SW 1271 (cell line): ENCODE results near the gene ERBB4.
"Not testable (repeated sequence)": the region's sequence is repeated elsewhere in the genome, so short reads cannot be mapped to it uniquely, and the experiment has no call there.

Experiments
- DNase-seq, 2 experiments: peaks; one replicate each; lab custom pipeline; 2025; lab: John Stamatoyannopoulos, UW

Gene ERBB4

DNA sequence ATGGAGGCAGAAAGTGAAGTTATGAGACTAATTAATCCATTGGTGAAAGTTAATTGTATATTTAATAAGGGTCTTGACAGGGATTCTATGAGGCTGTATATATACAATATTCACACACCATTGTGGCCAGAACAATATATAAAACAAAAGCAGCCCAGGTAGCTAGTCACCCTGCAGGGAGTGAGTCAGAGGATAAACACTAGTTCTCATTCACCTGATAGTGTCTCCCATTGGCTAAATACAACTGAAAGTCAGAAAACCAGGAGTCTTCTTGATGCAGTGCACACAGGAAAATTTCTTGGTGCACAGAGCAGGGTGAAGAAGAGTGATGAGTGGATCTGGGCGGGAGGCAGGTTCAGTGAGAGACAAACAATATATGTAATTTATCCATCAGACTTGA lies 465.2 kb downstream of the ERBB4 start:
- DNase-seq, result no peak

DNA sequence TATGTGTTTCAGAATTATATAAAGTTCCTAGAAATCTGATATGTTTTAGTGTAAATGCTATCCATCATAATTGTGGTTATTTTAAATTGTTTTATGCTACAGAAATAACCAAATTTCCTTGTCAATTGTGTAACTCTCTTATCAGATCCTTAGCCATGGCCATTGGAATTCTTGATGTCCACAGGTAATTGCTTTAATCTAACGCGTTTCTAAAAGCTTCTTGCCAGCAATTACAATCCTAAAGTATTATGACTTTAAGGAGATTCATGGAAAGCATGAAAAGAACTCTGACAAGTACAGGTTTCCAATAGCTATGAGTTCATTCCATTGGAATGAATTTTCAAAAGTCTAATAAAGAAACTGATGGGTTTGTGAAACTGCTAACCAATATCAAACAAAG lies 472.1 kb downstream of the ERBB4 start:
- DNase-seq, result no peak

DNA sequence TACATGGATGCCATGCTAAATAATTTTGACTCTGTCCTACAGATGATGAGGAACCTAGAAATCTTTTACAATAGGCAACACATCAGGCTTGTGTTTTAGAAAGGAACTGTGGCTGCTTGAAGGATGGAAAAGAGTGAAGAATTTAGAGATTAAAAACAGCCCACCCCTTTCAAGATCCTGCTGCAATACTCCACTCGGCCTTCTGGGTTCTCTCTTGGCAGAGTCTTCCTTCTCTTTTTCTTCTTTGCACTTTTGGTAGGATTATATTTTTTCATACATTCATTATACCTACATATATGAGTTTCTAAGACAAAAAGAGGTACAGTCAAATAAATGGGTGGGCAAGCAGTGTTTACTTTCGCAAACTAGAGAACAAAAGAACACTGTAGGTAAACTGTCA lies 474.3 kb downstream of the ERBB4 start:
- no peak for DNase-seq

DNA sequence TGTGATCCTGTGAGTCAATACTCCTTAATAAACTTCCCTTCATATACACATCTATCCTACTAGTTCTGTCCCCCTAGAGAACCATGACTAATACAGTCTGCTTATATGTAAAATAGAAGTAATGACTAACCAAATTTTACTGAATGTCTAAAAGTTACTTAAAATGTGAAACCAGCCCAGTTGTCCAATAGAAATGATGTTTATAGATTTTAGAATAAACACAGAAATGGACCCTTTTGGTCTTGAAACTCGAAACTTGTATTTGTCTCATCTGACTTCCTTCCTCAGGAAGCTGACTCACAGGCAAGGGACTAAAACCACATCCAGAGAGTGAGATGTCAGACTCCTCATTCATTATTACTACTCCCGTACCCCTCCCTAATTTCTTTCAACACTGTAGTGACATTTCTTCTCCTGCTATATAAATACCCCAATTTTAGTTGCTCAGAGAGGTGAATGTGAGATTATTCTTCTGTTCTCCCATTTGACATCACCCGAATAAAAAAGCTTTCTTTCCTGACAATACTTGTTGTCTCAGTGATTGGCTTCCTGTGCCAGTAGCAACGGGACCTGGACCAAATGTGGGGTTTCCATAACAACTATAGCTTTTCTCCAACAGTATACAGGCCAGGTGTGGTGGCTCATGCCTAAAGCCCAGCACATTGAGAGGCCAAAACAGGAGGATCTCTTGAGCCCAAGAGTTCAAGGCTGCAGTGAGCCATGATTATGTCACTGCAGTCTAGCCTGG lies 486.0 kb downstream of the ERBB4 start:
- peak in 1 of 2 experiments; percentile 10 for DNase-seq

DNA sequence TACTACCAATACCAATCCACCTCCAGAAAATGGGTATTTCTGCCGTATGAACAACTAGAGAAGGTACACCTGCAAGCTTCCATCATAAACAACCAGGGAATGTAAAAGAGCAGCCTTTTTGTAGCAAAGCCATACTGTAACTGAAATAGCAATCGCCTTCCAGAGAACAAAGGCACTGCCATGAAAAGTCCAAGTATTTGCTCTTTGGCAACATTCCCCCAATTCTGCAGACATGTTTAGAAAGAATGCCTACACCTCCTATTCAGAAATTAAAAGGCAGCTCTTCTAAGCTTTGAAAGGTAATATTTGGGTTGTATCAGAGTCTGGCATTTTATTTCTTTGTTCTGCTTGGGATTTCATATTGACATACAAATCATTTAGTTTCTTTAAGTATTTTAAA lies 487.7 kb downstream of the ERBB4 start:
- no peak for DNase-seq

DNA sequence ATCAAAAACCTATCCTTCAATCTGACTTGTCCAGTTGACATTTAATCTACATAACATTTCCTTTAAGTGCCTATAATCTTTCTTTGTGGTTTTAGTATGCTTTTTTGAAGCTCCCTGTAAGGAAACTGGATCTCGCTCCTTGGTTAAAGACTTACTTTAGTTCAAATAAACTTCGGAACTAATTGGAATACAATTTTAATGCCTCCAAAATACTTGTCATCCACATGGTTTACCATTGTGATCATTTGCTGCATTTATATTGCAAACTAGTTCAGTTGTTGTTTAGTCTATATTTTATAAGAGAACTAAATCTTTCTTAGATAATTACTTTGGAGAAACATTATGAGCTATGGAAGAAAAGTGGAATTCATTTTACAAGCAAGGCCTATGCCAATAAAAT lies 496.0 kb downstream of the ERBB4 start:
- DNase-seq, result no peak

DNA sequence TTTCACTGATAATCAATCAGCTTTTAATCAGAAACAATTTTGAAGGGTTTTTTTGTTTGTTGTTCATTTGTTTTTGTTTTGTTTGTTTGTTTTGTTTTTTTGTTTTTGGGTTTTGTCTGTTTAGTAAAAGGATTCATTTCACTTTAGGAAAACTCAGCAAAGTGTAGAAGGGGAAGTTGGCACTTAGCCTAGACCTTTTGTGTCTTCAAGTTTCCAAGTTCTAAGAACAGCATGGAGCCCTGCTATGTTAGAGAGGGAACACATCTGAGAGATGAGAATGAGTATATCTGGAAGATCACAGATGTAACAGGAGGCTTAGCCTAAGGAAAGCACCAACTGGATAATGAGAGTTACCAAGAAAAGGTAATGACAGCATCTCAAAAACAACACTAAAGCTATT lies 501.5 kb downstream of the ERBB4 start:
- DNase-seq, result no peak

DNA sequence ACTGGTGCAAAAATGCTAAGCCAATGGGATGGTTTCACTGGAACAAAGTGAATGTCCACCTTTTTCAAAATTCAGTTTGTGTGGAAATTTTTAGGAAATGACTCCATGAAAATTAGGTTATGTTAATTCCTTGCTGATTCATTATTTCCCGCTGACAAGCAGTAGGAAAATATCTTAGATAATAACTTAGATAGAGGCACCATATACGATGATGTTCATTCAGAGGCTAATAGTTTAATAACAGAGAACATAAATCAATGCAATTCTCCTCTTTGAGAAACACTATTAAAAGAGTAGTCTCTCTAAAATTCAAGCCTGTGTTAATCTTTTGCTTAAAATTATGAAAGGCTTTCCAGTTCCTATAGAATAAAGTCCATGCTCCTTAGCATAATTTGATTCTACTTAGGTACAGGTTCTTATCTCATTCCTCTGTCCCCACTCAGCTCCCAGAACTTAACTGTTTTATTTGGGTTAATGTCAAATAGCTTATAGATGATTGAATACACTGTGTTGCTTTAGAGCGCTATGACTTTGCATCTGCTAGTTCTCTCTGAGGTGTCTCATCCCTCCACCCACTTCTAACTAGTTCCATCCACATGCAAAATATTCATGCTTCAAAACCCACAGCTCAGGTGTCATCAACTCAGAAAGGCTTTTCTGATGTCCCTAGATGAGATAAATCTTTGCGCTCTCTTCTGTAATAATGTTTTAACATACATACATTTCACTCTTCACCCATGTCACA lies 503.6 kb downstream of the ERBB4 start:
- DNase-seq, result no peak

DNA sequence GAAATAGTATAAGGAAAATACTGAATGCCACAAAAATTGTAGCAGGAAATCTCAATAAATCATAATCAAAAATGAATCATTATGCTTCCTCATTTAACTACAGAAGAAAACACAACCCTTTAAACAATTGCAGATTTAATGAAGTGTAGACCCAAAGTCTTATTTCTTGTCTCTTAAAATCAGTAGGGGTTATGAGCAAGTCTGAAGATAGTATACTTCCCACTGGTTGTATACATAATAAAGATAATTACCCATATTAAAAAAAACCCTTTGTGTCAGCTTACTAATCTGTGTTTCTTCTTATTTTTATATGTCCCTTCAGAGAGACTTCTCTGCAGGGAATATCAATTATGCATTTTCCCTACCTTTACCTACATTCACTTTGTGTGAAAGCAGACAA lies 504.7 kb downstream of the ERBB4 start:
- no peak for DNase-seq

DNA sequence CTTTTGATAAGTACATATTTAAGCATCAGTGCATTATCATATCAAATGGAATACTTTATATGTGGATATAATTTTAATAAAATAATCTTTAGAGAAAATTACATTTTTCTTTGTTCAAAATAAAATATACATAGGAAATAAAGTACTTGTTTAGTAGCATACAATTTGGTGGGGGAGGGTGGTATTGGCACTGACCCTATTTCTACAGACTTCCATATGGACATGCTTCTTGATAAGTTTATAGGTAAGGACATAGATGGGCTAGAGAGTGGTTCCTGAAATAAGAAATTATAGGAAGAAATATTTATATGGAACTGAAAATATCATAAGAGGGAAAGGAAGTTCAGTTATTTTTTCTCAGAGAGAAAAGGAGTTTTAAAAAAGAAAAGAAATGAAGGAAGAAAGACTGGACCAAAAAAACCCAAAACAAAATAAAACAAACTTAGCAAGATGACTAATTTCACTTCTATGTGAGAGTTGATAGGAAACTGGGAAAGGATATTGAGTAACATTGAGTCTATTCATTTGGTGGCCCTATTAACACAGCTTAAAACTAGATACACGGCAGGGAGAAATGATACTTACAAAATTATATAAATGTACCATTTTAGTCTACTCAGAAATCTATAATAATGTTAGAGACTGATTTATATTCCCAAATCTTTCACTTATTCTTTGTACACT lies 505.9 kb downstream of the ERBB4 start:
- DNase-seq, result peak in 1 of 2 experiments; percentile 11

DNA sequence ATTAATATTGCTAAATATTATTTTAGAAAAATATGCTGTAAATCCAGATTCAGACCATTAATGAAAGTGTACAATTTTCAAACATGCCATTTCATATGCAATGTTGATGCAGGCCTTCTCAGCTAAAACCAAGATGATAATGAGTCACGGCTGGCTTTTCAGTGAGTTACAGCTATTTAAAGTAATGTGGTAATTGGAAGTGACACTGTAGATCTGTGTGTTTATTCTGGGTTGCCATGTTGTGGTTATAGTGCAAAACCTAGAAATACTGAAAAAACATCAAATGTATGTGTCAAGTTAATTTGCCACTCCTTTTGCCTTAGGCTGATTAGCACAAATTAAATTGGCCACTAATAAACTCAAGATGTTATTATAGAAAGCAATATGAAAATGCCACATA lies 506.6 kb downstream of the ERBB4 start:
- peak in 1 of 2 experiments; percentile 20 for DNase-seq

DNA sequence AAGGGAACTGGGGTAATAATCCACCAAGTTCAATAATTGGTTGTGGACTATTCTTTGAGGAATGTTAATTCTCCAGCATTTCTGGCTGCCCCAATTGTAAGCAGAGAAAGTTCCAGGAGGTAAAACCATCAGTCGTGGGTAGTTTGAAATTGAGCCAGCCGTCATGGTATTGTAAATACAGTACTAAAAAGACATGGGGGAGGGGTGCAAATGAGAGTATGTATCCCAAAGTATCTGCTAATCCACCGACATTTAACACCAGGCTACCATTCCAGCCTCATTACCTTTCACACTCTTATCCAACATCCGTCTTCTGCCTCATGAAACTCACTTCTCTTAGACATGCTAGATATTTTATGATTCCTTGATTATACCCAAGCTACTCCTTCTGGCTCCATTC lies 507.9 kb downstream of the ERBB4 start:
- DNase-seq, result no peak

DNA sequence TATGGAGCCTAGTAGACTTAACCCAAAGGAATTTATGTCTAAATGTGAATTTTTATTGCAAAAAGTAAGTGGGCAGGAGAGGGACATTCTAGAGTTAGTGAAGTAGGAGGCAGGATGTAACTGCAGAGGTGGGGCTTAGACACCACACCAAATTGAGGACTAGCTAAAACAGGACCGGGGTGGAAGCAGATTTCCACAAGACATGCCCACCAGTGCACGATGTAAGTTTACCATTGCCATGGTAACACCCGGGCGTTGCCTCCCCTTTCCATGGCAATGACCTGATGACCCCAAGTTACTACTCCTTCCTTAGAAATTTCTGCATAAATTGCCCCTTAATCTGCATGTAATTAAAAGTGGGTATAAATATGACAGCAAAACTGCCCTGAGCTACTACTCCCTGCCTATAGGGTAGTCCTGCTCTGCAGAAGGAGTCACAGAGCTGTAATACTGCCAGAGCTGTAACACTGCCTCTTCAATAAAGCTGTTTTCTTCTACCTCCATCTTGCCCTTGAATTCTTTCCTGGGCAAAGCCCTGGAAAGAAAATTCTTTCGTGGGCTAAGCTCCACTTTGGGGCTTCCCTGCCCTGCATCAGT lies 509.7 kb downstream of the ERBB4 start:
- no peak for DNase-seq

DNA sequence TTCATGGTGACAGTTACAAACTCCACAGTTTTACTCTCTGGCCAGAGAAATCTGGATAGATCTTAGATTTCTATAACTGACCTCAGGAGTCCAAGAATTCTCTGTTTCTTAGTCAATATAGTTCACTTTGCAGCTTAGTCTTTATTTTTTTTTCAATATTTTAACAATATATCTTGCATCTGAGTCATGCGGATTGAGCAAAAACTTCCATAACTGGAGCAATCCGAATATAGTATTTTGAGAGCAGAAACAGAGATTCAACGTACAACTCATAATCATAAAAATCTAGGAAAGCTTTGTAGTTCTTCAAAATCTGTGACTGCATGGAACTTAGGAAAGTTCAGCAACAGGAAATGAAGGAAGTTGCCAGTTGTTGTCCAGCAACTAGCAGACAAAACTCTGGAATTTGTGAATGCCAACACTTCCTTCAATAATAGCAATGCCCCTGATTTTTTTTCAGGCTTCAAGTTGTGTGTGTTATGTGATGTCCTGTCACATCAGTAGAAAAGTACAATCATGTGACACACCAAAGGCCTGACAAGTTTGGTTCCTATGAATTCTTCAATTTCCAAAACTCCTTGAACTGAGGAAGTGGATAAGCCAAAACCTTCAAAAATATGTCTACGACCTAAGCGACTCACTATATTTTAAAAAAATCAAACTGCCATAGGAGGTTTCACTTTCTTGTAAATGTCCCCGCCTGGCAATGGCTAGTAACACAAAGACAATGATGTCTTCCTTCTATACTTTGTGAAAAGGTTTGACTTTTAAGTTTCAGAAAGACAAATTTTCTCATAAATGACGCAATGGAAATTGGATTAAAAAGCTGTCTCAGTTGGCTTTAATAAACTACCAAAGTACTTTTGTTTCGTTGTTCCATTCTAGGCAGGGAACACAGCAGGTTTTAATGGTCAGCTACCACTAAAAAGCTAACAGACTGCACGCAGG lies 510.6 kb downstream of the ERBB4 start:
- no peak for DNase-seq

DNA sequence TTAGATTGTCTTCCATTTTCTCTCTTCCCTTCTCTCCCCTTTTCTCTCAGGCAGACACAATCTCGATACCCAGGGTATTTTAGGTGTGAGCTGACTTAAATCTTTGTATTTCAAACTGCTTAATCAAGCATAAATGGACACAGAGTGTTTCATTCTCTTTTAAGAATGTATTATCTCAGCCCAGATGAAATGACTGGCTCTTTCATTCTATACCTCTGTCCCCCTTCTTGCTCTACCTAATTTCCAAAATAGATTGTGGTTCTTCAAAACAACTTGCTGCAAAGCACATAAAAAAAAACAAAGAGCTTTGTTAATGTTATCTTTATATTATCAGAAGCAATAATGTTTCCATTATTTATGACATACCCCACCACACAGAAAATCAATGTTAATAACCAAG lies 514.6 kb downstream of the ERBB4 start:
- no peak for DNase-seq

DNA sequence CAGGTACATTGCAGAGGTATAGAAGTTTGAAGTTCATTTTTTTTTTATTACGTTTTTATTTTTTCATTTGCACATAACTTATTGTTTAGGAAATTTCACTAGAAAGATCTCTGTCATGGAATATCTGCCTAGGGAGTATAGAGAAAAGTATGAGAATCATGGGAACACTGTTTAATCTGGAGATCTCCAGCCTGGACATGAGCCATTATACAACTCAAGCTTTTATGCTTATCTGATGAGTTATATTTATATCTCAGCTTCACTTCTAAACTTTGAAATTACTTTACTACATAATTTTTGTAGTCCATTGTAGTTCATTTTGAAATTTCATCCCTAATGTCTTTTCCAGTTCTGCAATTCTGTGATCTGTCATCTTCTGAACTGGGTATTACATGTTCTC lies 515.6 kb downstream of the ERBB4 start:
- no peak for DNase-seq

DNA sequence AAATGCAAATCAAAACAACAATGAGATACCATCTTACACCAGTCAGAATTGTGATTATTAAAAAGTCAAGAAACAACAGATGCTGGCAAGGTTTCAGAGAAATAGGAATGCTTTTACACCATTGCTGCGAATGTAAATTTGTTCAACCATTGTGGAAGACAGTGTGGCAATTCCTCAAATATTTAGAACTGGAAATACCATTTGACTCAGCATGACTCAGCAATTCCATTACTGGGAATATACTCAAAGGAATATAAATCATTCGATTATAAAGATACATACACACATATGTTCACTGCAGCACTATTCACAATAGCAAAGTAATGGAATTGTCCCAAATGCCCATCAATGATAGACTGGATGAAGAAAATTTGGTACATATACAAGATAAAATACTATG lies 516.7 kb downstream of the ERBB4 start:
- peak in 1 of 2 experiments; percentile 5 for DNase-seq

DNA sequence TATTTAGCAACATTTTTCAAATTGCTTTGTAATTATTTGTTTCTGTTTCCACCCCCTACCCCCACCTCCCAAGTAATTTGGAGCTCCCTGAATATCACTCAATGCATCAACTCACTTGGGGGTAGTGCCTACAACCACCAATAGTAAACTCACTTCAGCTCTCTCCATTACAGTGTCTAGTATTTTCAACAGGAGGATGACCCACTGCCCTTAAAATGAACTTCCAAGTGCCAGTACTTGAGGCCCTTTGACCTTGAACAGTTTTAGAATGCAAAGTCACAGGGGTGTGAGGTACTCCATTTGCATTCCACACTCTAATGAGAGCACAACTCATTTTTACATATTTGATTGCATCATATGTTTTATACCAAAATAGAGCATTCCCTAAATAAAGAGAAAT lies 523.0 kb downstream of the ERBB4 start:
- DNase-seq, result no peak

DNA sequence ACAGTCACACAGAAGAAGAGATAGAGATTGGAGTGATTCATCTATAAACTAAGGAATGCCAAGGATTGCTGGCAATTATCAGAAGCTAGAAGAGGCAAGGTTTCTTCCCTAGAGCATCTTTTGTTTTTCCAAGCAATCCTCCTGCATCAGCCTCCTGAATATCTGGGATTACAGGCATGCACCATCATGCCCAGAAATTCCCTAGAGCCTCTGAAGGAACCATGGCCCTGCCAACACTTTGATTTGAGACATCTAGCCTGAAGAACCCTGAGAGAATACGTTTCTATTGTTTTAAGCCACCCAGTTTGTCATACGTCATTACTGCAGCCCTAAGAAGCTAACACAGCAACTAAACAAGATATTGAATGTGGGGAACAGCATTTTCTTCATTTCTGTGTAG lies 525.0 kb downstream of the ERBB4 start:
- DNase-seq, result no peak

DNA sequence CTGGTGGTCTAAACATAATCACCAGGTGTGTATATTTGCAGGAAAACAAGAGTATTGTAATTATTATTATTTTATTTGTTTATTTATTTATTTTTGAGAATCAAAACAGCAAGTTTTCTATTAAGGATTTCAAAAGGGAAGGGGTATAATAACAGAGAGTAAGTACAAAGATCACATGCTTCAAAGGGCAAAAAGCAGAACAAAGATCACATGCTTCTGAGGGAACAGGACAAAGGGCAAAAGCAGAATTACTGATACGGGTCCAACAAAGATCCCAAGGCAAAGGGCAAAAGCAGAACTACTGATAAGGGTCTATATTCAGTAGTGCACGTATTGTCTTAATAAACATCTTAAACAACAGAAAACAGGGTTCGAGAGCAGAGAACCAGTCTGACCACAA lies 528.3 kb downstream of the ERBB4 start:
- DNase-seq, result not testable (repeated sequence)

DNA sequence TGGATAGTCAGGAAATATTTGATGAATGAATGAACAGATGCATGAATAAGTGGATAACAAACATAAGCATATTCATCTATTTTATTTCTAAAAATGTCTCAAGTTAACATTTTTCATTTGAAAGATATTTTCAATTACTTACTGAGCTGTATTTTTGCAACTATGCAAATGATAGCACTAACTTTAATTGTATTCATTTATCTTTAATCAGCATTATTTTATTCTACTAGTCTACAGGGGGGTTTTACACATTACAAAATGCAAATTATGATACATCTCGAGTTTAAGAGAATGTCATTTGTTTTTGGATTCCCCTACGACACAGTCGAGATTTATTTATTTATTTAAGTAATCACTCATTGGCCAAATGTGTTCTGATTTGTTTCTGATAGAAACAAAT lies 530.6 kb downstream of the ERBB4 start:
- no peak for DNase-seq
